Measurements from ENCODE around the gene CCNY. TPM values are rescaled to one million over a fixed set of nuclear protein-coding genes. Genes with fewer than 3 reads are reported as not detected.

Gene CCNY
- total RNA-seq, 4 donors from 2014 or later: 23.3 to 72.3 (median 26.7) TPM

GRCh38 chr10:35448687-35449662 is 112.7 kb downstream of the CCNY start:
- intact Hi-C loops (cut with DNase I; ENCODE audit: low total_unique reads): no loop called here
- WGBS, 2 donors: 70 to 71% methylated on average over 11 of the region's 11 CpGs
- H3K4me3 ChIP-seq (ENCODE audit: low read depth, poor library complexity, severe bottlenecking): no peak overlapping the region
- no peak for DNase-seq (ENCODE audit: low spot score in 2 of 2)
- TF ChIP-seq CTCF (IDR thresholded peaks at IDR 0.05) (no peak), POLR2A (IDR thresholded peaks at IDR 0.05) (no peak)

GRCh38 chr10:35449944-35450343 is 113.6 kb downstream of the CCNY start:
- H3K4me3 ChIP-seq (ENCODE audit: low read depth, poor library complexity, severe bottlenecking): no peak overlapping the region
- TF ChIP-seq CTCF (IDR thresholded peaks at IDR 0.05) (no peak), POLR2A (IDR thresholded peaks at IDR 0.05) (no peak)
- WGBS, 2 donors: 73 to 85% methylated on average over 5 of the region's 5 CpGs
- intact Hi-C loops (cut with DNase I; ENCODE audit: low total_unique reads): no loop called here
- DNase-seq (ENCODE audit: low spot score in 2 of 2): no peak

GRCh38 chr10:35451151-35452016 is 115.1 kb downstream of the CCNY start:
- no peak for TF ChIP-seq CTCF (IDR thresholded peaks at IDR 0.05)
- TF ChIP-seq POLR2A (IDR thresholded peaks at IDR 0.05): no peak
- intact Hi-C loops (cut with DNase I; ENCODE audit: low total_unique reads): no loop called here
- H3K4me3 ChIP-seq (ENCODE audit: low read depth, poor library complexity, severe bottlenecking): no peak overlapping the region
- no peak for DNase-seq (ENCODE audit: low spot score in 2 of 2)
- WGBS, 2 donors: 81 to 87% methylated on average over 8 of the region's 8 CpGs

- intact Hi-C loops (cut with DNase I; ENCODE audit: low total_unique reads): no loop called here
- TF ChIP-seq POLR2A (IDR thresholded peaks at IDR 0.05) (no peak), CTCF (IDR thresholded peaks at IDR 0.05) (no peak)
- no peak overlapping the region for H3K4me3 ChIP-seq (ENCODE audit: low read depth, poor library complexity, severe bottlenecking)
- DNase-seq (ENCODE audit: low spot score in 2 of 2): no peak
- 82 to 84% methylated on average over 1 of the region's 1 CpG for WGBS, 2 donors
These were observed 115.9 kb downstream of the CCNY start for GRCh38 chr10:35452171-35452570.

- TF ChIP-seq POLR2A (IDR thresholded peaks at IDR 0.05) (no peak), CTCF (IDR thresholded peaks at IDR 0.05) (no peak)
- intact Hi-C loops (cut with DNase I; ENCODE audit: low total_unique reads): no loop called here
- WGBS, 2 donors: 90 to 94% methylated on average over 2 of the region's 2 CpGs
- H3K4me3 ChIP-seq (ENCODE audit: low read depth, poor library complexity, severe bottlenecking): no peak overlapping the region
- no peak for DNase-seq (ENCODE audit: low spot score in 2 of 2)
These were observed 116.5 kb downstream of the CCNY start for GRCh38 chr10:35452847-35453246.

Data from lower leg skin (tissue), 4 donors.